Heart right ventricle (tissue), 16 donors: ENCODE measurements around the gene APOO. TPM values are rescaled to one million over a fixed set of nuclear protein-coding genes. Genes with fewer than 3 reads are reported as not detected.

ENCODE experiments used
- ATAC-seq, 8 donors: fragments of 200-7000 bp; cut with Tn5 transposase; one replicate each; pipeline ENCODE4 v1.9.1; 2020; ENCODE audit warnings: mild to moderate bottlenecking in 8 of 8, moderate library complexity in 8 of 8, moderate number of reproducible peaks in 1 of 8
- DNase-seq, 2 donors: peaks; one replicate each; pipeline ENCODE4 v3.0.0-alpha.2; 2020
- H3K27ac ChIP-seq, 10 donors: fragments of 200-600 bp; sonication (generic) in 2 of 10; one replicate each; pipeline versions ENCODE4 v1.5.0 to v1.8.0; 2020 to 2022; ENCODE audit warnings: mild to moderate bottlenecking in 3 of 10
- H3K27me3 ChIP-seq, 7 donors: fragments of 200-600 bp; one replicate each; pipeline ENCODE4 v1.8.0; 2021 to 2022; ENCODE audit warnings: mild to moderate bottlenecking in 2 of 7
- H3K36me3 ChIP-seq, 9 donors: fragments of 200-600 bp; sonication (generic) in 1 of 9; one replicate each; pipeline versions ENCODE4 v1.5.0 to v1.8.0; 2020 to 2022; ENCODE audit warnings: mild to moderate bottlenecking in 2 of 9
- H3K4me1 ChIP-seq, 9 donors: fragments of 200-600 bp; sonication (generic) in 1 of 9; one replicate each; pipeline versions ENCODE4 v1.5.0 to v1.8.0; 2020 to 2022; ENCODE audit warnings: mild to moderate bottlenecking in 4 of 9
- H3K4me3 ChIP-seq, 10 donors: fragments of 200-600 bp; sonication (generic) in 2 of 10; one replicate each; pipeline versions ENCODE4 v1.5.0 to v1.8.0; 2020 to 2022; ENCODE audit warnings: mild to moderate bottlenecking in 7 of 10, moderate library complexity in 2 of 10
- H3K9me3 ChIP-seq, 11 donors: fragments of 200-600 bp in 10 of 11; sonication (generic) in 2 of 11; one replicate each; pipeline versions ENCODE4 v1.5.0 to v1.8.0; 2013 to 2022; ENCODE audit warnings: mild to moderate bottlenecking in 2 of 11, control low read depth in 1 of 11, moderate library complexity in 1 of 11
- CTCF ChIP-seq, 9 donors: fragments of 200-600 bp; sonication (generic) in 2 of 9; IDR thresholded peaks; one replicate each; pipeline versions ENCODE4 v1.5.0 to v1.8.0; 2021 to 2022; ENCODE audit warnings: antibody characterized with exemption in 9 of 9, mild to moderate bottlenecking in 5 of 9, moderate library complexity in 1 of 9
- WGBS, 2 donors: extraction: QIAGEN DNeasy Blood & Tissue Kit; methylation state at CpG; one replicate each; pipeline ENCODE4 v1.1.7; 2013; ENCODE audit warnings: inconsistent platforms in 1 of 2; 5-methylcytosine and 5-hydroxymethylcytosine counted together
- intact Hi-C, 10 donors: fragments of 100-400 bp; cut with DNase I; formaldehyde crosslinking; loops; one replicate each; pipeline versions ENCODE4 v1.11.1 to v1.14.2; 2022
- polyA plus RNA-seq, 2 donors: library from polyadenylated mRNA; stranded (reverse); fragments of 200-250 nt; gene quantifications; one replicate each; pipeline ENCODE4 v1.2.3, GENCODE V29; 2013
- total RNA-seq, 10 donors: library from RNA; stranded (reverse); fragmentation: NEBNext Ultra II Directional in 3 of 10; extraction: Animal tissue kit (Norgen Biotek cat#: 25700) in 3 of 10; gene quantifications; one replicate each; pipeline versions ENCODE4 v1.2.1 to v1.2.4, GENCODE V29; 2021 to 2023
- donor health status: Arrhythmogenic right ventricular cardiomyopathy.
- donor health status: ischemic (EF 13 %, LVEDD 7.1; RV severe dilation, severe dysfunction).
- donor health status: healthy with polysubstance abuse.
- donor health status: DM: no; HTN: yes; CAD: no.
- donor health status: DM: no; HTN: no; CAD: no.
- donor health status: ischemic (EF 25% LVEDD 6.9; RV normal size, moderate dysfunction).
- donor health status: ischemic (EF 25% LVEDD 5.7; RV mildly dilated, moderate dysfunction).
- donor health status: healthy.
- donor health status: DM: yes; HTN: yes; CAD: no.
- donor health status: Ischemic cardiomyopathy.
- donor health status: ischemic (EF 35%, LVEDD 5.7; RV mildly dilated, moderate dysfunction).
- donor health status: nonischemic (EF 11% LVEDD 7.7; RV severe dilation, severe dysfunction).
- donor health status: DM: yes; HTN: yes; CAD: no.
- donor health status: PGD.
- donor health status: ischemic (EF 29% LVEDD 5.4; RV normal size, mild dysfunction).
- donor health status: nonischemic (EF 23%, LVEDD 6.1; RV moderate dilation, normal function).

Gene APOO
- total and polyA plus RNA-seq, 12 donors, result 60.9 to 132 (median 102) TPM

GRCh38 chrX:23788946-23789345 is 118.8 kb downstream of the APOO start:
- peaks cover 0 to 20% (median 0%) of the 10 kb centered on the region in 9 donors for H3K36me3 ChIP-seq
- TF ChIP-seq CTCF (IDR thresholded peaks at IDR 0.05), result no peak
- no peaks in the 10 kb centered on the region for H3K27me3 ChIP-seq
- intact Hi-C loops, result loop anchor here in 2 of 10 donors (10.0 kb wide), 2 partner anchors 66 to 116 kb away; partner anchors contain the start of genes APOO (in 1 of the 2) and CXorf58 (in 1 of the 2)
- H3K4me3 ChIP-seq, result no peak overlapping the region
- no peak for ATAC-seq
- WGBS, 2 donors, result 93 to 97% methylated on average over 4 of the region's 4 CpGs
- H3K4me1 ChIP-seq, result peaks cover 0 to 17% (median 0%) of the 10 kb centered on the region in 9 donors
- no peak for DNase-seq
- H3K9me3 ChIP-seq, result no peaks in the 10 kb centered on the region
- H3K27ac ChIP-seq, result peak overlapping the region in 1 of 10 donors; percentile 78

DNA sequence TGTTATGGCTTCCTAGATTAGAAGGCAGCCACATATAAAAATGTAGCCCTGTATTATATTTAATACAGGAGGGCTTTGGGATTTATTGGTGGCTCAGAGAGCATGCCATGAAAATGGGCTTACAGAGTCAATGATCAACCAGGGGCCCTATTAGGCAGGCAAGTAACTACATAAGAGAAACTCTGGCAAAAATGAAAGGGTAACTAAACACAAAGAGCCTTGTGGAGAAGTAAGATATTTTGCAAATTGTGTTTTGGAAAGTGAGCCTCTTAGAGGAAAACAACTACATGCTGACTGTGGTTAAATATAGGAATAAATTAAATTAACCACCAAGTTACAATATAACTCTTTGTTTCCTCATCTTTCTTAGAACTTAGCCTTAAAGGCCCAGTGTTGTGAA is 119.2 kb downstream of the APOO start:
- H3K27ac ChIP-seq, result peak overlapping the region in 1 of 10 donors; percentile 78
- H3K4me1 ChIP-seq, result peaks cover 0 to 17% (median 0%) of the 10 kb centered on the region in 9 donors
- TF ChIP-seq CTCF (IDR thresholded peaks at IDR 0.05), result no peak
- no peaks in the 10 kb centered on the region for H3K27me3 ChIP-seq
- peaks cover 0 to 20% (median 0%) of the 10 kb centered on the region in 9 donors for H3K36me3 ChIP-seq
- intact Hi-C loops, result loop anchor here in 2 of 10 donors (10.0 kb wide), 2 partner anchors 66 to 116 kb away; partner anchors contain the start of genes APOO (in 1 of the 2) and CXorf58 (in 1 of the 2)
- no peaks in the 10 kb centered on the region for H3K9me3 ChIP-seq
- no peak for ATAC-seq
- no peak for DNase-seq
- H3K4me3 ChIP-seq, result no peak overlapping the region

GRCh38 chrX:23787745-23788118 is 120.0 kb downstream of the APOO start:
- DNase-seq (no peak), ATAC-seq (no peak)
- TF ChIP-seq CTCF (IDR thresholded peaks at IDR 0.05), result no peak
- intact Hi-C loops, result loop anchor here in 2 of 10 donors (10.0 kb wide), 2 partner anchors 67 to 117 kb away; partner anchors contain the start of genes APOO (in 1 of the 2) and CXorf58 (in 1 of the 2)
- WGBS, 2 donors, result 98 to 100% methylated on average over 2 of the region's 2 CpGs
- Histone ChIP-seq H3K4me3 (no peak overlapping the region), H3K36me3 (peaks cover 0 to 20% (median 0%) of the 10 kb centered on the region in 9 donors), H3K27me3 (no peaks in the 10 kb centered on the region), H3K4me1 (peaks cover 0 to 17% (median 0%) of the 10 kb centered on the region in 9 donors), H3K9me3 (peaks cover 0 to 4% (median 0%) of the 10 kb centered on the region in 11 donors), H3K27ac (peak overlapping the region in 1 of 10 donors; percentile 78)

- 37 to 72% methylated on average over 11 of the region's 11 CpGs for WGBS, 2 donors
- peaks cover 0 to 26% (median 6%) of the 10 kb centered on the region in 9 donors for H3K4me1 ChIP-seq
- no peak for DNase-seq
- H3K9me3 ChIP-seq, result peaks cover 0 to 6% (median 0%) of the 10 kb centered on the region in 11 donors
- H3K27ac ChIP-seq, result peak overlapping the region in 6 of 10 donors; percentile 8 to 97 (median 94)
- H3K27me3 ChIP-seq, result no peaks in the 10 kb centered on the region
- no peak for TF ChIP-seq CTCF (IDR thresholded peaks at IDR 0.05)
- ATAC-seq, result no peak
- H3K4me3 ChIP-seq, result peak overlapping the region in 3 of 10 donors; percentile 62 to 82 (median 77)
- peaks cover 0 to 20% (median 0%) of the 10 kb centered on the region in 9 donors for H3K36me3 ChIP-seq
- intact Hi-C loops, result loop anchor here in 2 of 10 donors (10.0 kb wide), 2 partner anchors 68 to 118 kb away; partner anchors contain the start of genes APOO (in 1 of the 2) and CXorf58 (in 1 of the 2)
Observed at GRCh38 chrX:23786268-23786815, 121.4 kb downstream of the APOO start.
